ENCODE results near the gene TNFRSF1B.

DNA sequence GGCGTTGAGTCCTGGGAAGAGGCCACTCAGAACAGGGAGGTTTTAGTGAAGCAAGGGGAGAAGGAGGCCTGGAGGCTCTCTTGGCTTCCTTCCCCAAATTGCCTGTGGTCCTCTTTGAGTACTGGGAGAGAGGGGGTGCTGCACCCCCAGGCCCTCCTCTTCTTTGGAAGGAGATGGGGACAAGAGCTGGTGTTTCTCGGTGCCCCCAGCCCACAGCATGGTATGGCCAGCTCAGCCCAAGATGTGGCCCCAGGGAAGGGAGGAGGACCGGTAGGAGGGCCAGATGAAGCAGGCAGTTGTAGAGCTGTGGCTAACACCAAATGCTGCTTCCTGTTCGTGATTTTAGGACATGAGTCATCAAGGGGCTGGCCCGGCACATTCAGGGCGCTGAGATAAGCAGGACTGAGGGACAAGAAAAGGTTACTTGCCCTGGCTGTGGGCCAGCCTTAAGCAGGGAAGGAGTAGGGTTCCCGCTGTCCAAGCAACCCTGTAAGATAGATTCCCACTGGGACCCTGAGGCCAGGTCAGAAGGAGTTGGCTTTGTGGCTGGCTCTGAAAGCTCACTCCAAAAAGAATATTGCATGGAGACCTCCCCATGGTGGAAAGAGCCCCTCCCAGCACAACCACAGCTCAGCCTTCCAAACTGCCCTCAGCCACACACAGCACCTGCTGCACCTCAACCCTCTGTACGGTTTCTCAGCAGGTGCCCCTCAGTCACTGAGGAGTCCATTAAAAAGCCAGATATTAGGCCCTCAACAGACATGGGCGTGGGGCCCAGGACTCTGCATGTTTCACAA lies 4.9 kb upstream of the TNFRSF1B start:
- TF ChIP-seq, protein P1, sequence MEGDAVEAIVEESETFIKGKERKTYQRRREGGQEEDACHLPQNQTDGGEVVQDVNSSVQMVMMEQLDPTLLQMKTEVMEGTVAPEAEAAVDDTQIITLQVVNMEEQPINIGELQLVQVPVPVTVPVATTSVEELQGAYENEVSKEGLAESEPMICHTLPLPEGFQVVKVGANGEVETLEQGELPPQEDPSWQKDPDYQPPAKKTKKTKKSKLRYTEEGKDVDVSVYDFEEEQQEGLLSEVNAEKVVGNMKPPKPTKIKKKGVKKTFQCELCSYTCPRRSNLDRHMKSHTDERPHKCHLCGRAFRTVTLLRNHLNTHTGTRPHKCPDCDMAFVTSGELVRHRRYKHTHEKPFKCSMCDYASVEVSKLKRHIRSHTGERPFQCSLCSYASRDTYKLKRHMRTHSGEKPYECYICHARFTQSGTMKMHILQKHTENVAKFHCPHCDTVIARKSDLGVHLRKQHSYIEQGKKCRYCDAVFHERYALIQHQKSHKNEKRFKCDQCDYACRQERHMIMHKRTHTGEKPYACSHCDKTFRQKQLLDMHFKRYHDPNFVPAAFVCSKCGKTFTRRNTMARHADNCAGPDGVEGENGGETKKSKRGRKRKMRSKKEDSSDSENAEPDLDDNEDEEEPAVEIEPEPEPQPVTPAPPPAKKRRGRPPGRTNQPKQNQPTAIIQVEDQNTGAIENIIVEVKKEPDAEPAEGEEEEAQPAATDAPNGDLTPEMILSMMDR (conservative IDR thresholded peaks at IDR 0.05; ENCODE audit: low read depth, low read length), result no peak
- TF ChIP-seq EZH2 (IDR thresholded peaks at IDR 0.05; ENCODE audit: borderline replicate concordance, low read depth, low read length, poor library complexity, severe bottlenecking), result no peak
